Dermis blood vessel endothelial cell (primary cell): ENCODE data around the gene PNPLA2. TPM values are rescaled to one million over a fixed set of nuclear protein-coding genes. Genes with fewer than 3 reads are reported as not detected.

ENCODE experiments used
- DNase-seq: peaks from one replicate; pipeline ENCODE4 v3.0.0; 2010
- total RNA-seq: library from RNA; depleted of rRNA; stranded (reverse); fragments of >200 nt; gene quantifications from 2 replicates; pipeline ENCODE4 v1.2.3, GENCODE V29; 2014

The PNPLA2 gene
- total RNA-seq, 1 donor from 2014 or later = 41.4 TPM

DNA sequence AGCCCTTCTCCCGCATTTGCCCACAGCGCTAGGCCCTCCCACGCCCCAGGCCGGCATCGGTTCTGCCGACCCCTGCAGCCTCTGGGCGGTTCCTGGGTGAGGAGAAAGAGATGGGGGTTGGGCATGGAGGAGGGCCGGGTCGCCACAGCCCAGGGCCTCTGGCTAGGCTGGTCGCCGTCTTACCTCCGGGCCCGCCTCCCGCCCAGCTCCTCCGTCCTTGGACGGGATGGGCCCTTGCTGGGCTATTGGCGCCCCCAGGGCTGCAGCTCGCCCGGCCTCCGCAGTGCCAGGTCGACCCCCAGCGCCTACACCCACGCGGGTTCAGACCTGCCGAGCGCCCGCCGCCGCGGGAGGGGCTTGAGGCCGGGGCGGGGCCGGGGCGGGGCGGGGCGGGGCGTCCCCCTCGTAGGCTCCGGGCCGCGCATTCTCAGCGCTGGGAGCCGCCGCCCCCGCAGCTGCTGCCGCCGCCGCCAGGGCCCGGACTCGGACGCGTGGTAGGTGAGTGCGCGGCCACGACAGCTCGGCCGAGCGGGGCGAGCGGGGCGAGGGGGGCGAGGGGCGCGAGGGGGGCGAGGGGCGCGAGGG lies 13.9 kb downstream of the PNPLA2 start, which contains the start of gene CD151:
CD151 (plus strand) TSS at position 424 of the 585 bp plus-strand sequence. CDS start 3,118 bp downstream, outside the sequence.
- DNase-seq = peak; percentile 69

DNA sequence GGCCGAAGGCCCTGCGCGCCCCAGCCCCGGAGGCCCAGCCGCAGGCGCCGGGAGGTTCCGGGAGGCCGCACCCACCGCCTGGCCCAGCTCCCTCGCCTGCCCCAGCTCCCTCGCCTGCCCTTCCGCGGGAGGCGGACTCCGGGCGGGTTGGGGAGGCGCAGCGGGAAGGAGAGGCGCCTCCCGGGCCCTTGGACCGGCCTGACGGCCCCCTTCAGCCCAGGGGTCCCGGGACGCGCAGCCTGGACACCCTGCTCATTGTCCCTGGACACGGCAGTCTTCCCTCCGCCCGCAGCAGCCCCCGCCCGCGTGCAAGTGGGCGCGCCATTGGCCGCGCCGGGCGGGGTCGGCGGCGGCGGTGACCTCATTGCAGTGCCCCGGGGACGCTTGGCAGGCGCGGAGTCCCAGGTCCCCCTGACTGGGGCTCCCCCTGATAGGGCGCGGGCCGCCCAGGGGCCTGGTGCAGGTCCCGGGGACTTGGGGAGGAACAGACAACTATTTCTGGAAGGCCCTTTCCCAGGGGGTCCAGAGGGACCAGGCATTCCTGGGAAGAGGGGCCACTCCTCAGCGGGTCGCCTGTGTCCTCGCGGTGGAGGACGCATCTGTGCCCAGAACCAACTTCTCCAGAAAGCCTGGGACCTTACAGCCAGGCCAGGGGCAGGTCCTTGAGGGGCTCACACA lies 14.5 kb downstream of the PNPLA2 start:
- DNase-seq = peak; percentile 61

DNA sequence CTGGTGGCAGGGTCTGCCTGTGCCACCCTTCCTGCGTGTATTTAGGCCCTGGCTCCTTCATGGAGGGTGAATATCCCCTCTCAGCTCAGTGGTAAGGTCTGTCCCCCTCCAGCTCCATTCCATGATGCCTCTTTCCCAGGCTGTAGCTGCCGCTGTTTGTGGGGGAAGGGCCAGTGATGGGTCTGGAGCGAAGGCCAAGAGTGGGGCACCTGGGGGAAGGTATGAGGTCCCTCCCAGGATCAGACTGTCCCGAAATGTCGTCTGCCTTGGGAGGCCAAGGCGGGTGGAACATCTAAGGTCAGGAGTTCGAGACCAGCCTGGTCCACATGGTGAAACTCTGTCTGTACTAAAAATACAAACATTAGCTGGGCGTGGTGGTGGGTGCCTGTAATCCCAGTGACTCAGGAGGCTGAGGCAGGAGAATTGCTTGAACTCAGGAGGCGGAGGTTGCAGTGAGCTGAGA lies 15.2 kb downstream of the PNPLA2 start:
- DNase-seq = no peak

DNA sequence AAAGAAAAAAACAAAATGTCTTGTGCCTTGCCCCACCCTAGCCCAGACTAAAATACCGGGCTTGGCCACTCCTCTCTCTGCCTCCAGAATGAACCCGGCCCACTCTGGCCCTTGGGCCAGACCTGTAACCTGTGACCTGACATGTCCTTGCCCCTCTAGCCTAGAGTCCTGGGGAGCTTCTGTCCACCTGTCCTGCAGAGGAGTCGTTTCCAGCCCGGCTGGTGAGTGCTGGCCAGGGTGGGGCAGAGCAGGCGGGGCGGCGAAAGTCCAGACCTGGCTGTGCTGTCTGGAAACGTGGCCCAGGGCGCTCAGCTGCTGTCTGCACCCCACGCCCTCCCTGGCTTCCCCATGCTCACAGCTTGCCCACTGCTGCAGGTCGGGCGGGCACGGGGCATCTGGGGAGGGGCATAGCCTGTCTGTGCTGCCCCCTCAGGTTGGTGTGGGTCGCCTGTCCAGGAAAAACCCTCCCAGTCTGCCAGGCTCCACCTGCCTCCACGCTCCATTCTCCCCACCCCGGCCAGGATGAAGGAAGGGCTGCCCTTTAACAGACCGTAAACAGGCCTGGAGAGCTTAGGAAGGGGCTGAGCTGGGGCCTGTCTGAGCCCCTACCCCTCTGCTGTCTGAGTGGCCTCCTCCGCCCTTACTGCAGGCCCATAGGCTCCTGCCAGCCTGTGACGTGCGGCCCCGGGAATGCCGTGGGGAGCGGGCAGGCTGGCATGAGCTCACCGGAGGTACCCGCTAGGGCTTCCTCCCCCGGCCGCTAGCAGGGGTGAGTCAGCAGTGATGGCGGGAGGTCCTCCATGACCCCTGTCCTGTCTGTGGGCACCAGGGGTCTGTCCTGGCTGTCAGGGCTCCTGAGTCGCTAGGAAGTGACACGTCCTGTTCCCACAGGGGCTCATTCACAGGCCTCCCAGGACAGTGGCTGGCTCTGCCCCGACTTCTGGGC lies 15.9 kb downstream of the PNPLA2 start:
- DNase-seq = peak; percentile 88

DNA sequence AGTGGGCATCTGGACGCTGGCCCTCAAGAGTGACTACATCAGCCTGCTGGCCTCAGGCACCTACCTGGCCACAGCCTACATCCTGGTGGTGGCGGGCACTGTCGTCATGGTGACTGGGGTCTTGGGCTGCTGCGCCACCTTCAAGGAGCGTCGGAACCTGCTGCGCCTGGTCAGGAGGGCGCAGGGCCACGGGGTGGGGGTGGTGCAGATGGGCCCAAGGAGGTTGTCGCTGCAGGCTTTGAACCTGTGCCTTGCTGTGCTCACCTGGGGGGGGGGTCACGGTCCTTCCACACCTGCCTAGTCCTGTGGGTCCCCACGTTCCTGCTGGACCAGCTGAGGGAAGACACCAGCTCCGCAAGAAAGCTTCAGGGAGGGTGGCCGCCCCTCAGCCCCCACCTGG lies 17.6 kb downstream of the PNPLA2 start:
- no peak for DNase-seq

DNA sequence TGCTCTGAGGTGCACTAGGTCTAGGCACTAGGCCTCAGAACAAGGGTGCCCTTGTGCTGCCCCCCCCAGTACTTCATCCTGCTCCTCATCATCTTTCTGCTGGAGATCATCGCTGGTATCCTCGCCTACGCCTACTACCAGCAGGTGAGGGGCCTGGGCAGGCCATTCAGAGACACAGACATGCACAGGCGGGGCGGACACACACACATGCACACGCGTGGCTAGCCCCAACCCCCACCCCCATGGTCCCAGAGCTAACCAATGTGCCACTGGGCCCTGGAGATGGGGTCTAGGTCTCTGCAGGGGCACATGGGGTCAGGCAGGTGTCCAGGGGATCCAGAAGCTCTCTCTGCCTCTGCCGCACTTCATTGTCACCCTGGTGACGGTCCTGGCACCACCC lies 18.0 kb downstream of the PNPLA2 start:
- no peak for DNase-seq

DNA sequence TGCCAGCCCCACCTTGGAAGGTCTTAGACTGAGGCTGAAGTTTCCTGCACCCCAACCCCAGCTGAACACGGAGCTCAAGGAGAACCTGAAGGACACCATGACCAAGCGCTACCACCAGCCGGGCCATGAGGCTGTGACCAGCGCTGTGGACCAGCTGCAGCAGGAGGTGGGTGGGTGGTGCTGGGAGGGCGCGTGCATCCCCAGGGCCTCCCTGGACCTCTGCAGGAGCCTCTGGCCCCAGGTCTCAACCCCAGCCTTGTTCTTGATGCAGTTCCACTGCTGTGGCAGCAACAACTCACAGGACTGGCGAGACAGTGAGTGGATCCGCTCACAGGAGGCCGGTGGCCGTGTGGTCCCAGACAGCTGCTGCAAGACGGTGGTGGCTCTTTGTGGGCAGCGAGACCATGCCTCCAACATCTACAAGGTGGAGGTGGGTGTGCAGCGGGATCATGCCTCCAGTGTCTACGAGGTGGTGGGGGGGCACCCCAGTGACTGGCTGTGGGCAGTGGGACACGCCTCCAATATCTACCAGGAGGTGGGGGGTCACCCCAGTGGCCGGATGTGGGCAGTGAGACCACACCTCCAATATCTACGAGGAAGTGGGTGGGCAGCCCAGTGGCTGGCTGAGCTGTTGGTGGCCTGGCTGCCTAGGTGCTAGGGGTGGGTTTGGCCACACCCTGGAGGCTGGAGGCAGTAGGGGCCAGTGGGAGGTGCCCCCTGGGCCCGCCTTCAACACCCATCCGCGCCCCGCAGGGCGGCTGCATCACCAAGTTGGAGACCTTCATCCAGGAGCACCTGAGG lies 18.7 kb downstream of the PNPLA2 start:
- no peak for DNase-seq

DNA sequence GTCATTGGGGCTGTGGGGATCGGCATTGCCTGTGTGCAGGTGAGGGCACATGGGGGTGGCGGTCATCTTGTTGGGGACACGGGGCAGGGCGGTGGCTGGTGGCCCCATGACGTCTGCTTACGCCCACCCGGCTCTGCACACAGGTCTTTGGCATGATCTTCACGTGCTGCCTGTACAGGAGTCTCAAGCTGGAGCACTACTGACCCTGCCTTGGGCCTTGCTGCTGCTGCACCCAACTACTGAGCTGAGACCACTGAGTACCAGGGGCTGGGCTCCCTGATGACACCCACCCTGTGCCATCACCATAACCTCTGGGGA lies 19.2 kb downstream of the PNPLA2 start:
- no peak for DNase-seq

DNA sequence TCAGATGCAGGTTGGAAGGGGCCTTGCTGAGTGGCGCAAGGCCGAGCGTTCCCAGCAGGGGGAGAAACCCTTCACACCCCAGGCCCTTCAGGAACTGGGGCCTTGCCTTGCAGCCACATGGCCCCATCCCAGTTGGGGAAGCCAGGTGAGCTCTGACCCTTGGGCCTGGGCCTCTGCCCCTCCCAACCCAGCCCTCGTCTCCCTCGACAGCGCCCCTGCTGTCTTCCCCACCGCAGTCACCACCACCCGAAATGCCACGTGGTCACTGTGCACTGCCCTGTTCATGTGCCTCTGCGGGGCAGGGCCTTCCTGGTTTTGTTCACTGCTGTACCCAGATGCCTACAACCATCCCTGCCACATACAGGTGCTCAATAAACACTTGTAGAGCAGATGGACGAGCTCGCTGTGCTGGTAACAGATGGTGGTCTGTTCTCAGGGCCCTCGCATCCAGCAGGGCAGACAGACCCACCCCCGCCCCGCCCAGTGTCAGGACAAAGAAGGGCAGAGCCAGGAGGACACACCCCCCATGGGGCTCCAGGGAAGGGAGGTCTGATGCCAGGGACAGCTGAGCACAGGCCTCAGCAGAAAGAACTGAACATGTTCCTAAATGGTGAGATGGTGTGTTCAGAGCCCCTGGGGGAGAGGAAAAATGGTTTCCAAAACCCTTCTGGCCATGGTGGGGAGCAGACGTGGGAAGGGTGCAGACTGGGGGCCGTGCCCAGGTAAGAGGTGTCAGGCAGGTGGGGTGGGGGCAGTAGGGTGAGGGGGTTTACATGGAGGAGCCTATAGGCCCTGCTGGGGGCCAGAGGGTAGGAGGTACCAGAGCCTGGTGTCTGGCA lies 19.9 kb downstream of the PNPLA2 start:
- DNase-seq = peak; percentile 65

DNA sequence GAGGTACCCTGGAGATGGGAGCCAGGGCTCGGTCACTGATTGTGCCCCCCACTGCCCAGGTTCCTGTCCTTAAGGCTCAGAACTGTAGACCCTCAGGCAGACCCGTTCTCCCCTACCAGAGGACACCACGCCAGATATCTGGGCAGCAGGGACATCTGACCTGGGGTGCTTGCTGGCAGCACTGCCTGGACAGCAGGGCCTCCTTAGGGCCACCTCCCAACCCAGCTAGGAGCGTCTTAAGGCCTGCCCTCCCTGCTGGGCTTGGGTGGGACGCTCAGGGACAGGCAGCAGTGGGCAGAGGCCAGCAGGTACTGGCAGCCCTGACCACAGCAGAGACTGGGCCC lies 20.5 kb downstream of the PNPLA2 start:
- no peak for DNase-seq

DNA sequence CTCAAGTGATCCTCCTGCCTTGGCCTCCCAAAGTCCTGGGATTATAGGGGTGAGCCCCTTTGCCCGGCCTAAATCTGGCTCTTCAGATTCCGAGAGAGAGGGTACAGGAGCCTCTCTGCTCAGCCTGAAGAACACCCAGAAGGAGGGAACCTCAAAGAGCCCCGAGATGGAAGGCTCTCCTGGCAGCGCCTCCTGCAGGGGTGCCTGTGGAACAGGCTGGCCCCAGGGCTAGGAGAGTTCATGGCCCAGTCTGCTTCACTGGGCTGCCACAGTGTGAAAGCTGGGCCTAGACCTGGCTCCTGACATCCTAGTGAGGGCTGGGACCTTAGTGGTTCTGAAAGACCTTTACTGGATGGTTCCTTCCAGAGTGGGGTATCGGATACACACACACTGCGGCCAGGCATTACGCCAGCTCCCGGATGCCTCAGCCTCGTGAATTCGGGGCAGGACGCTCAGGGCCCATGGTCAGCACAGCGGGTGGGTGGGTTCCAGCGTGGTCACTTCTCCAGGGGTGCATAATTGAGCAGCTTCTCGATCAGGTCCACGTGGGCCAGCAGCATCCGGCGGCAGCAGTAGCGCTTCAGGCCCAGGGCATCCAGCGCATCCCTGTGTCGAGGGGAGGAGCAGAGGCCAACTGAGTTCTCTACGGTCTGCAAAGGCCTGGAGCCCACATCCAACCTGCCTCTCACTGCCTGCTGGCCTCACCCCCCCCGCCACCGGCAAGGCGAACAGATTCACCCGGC lies 21.3 kb downstream of the PNPLA2 start:
- peak; percentile 47 for DNase-seq

DNA sequence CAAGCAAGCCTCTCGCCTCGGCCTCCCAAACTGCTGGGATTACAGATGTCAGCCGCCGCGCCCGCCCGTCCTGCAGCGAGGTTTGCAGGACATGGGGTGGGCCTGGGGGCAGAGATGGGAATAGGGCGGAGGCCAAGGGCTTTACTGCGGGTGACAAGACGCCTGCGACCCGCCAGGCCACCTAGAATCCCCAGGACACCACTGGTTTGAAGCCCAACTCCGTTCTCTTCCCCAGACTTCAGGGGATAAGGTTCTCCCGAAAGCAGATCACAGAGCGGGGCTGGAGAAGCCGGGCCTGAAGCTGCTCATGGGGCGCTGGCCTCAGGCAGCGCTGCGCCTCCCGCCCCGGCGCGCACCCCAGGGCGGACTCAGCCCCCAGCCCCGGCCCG lies 23.3 kb downstream of the PNPLA2 start:
- peak; percentile 50 for DNase-seq

DNA sequence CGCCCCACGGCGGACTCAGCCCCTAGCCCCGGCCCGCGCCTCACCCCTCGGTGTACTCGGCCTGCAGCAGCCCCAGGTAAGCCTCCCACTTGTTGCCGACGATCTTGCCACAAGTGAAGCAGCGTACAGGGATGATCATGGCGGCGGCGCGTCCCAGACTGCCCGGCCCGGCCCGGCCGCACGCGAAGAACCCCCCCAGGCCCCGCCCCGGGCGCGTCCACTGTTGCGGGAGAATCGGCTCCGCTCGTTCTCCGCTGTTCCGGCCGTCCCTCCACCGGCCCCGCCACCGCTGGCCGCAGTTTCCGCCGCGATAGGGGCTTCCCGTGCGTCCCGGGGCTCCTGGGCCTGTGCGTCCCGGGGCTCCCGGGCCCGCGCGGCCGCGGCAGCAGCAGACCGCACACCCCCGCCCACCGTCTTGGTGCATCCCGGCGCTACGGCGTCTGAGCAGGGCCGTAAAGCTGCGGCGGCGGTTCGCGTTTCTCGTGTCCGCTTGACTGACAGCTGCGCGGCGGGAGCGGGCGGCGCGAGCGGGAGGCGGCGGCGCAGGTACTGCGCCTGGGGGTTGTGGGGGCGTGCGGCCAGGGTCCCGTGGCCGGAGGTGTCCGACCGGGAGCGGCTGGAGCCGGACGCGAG lies 23.8 kb downstream of the PNPLA2 start, which contains the start of the genes POLR2L and TSPAN4:
POLR2L (minus strand) TSS at position 160 of the 633 bp plus-strand sequence; CDS start at position 139, 21 bp downstream.
TSPAN4 (plus strand) TSS at position 483 of the 633 bp plus-strand sequence. CDS start 7,453 bp downstream, outside the sequence.
- peak; percentile 96 for DNase-seq

DNA sequence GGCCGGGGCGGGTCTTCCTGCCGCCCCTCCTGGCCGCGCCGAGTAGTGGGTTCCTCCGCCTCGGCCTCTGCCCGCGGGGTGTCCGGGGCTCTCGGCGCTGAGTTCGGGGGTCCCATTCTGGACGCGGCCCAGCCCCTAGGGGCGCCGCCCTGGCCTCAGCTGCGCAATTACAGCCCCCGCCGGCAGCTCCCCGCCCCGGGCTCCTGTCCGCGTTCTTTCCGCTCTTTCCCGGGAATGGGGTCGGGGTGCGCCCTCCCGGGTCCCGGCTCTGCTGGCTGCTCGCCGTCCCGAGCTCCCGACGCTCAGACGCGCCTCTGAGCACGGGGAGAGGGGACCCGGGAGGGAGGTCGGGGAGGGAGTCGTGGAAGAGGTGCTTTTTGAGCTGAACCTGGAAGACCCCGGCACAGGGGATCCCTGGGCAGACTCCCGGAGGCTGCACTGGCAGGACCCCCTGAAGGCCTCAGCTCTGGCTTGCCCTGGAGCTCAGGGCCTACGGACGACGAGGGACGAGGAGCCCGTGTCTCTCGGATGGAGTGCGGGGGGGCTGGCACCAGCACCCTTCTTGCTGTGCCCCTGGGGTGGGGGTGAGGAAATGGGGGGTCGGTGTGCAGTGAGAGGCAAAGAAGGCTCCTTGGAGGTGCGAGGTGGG lies 24.5 kb downstream of the PNPLA2 start:
- no peak for DNase-seq

DNA sequence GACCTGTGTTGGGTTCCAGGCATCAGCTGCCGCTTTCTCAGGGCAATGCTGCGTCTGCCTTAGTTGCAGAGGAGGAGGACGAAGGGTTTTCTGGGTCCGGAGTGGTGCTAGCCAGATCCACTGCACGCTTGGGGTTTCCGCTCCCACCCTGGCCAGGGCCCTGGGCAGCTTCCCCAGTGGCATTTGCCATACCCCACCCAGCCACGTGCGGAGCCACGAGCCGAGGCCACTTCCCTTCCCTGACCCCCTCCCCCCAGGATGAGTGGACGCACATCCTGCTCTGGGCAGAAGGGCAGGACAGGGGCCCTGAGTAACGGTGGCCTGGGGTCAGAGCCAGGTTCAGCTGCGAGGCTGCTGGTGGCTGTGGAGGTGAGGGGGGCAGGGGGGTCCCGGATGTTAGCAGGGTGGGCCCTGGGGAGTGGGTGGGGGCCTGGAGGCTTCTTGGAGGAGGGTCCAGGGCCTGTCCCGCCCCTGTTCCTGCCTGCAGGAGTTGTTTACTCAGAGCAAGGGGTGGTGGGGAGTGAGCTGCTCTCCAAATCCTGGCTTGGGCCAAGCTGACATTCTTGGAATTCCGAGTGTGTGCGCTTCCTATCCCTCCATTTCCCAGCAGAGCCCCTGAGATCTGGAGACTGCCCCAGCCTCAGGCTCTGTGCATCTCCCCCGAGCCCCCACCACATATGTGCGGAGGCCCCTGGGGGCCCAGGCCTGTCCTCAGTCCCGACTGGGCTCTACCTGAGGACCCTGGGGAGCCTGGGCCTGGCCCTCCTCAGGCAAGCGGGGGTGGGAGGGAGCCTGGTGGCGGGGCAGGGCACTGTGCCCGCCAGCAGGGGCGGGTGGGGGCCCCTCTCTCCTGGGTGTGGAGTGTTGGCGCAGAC lies 25.3 kb downstream of the PNPLA2 start:
- peak; percentile 96 for DNase-seq

DNA sequence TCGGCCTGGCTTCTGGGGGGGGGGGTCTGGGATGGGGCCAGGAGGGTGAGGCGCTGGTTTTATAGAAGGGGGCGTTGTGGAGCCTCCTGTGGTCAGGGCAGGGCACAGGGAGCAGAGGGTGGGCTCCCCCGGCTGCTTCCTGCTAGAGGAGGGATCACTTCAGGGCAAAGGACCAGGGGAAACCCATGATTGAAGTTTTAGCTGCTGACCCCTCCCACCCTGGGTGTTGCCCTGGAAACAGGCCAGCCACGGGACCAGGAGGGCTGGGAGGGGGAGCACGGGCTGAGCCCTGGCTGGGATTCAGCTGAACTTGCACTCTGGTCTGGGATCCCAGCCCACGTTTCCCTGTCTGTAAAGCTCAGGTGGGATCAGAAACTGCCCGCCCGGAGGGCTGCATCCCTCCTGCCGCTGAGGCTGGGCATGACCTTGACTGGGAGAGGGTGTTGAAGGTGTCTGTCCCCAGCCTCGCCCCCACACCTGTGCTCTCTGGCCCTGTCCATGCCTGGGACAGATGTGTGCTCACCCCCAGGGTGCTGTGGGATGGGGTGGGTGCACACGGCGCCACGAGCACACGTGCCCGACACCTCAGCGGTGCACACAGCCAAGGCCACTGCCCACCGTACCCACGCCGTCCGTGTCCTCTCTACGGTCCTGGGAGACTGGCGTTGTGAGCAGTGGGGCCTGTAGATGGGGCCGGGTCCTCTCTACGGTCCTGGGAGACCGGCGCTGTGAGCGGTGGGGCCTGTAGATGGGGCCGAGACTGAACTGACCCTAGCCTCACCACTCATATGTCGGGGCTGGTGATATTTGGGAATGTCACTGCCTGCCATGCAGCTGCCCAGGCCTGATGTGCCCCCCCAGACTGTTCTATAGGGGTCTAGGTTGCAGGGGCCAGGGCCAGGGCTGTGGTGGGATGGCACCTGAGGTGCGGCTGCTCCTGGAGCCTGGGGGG lies 26.3 kb downstream of the PNPLA2 start:
- DNase-seq = peak; percentile 95

DNA sequence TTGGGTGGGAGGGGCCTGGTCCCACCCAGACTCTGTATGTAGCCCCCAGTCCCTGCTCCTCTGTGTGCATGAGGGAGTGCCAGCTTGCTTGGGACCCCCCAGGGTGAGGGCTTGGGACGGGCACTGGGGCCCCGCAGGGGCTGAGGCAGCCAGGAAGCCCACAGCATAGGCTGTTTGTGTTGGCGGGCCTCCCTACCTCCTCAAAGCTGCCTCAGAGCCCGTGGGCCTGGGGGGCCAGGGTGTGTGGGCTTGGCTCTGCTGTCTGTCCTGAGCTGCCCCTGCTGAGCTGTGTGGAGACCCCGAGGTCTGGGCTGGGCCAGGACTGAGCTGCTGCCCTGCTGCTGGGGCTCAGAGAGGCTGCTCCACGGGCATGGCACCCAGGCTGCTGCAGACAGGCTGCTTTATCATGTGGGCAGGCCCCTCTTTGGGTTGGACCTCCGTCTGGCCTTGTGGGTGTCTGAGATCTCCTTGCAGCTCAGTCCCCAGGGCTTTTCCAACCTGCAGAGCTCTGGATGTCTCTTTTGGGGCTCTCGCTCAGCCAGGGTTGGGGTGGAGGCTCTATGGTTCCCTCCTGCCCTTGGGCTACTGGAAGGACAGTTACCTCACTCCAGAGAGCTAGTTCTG lies 27.3 kb downstream of the PNPLA2 start:
- DNase-seq = peak; percentile 40
